ENCODE data around the gene AUH. TPM values are rescaled to one million over a fixed set of nuclear protein-coding genes. Genes with fewer than 3 reads are reported as not detected.

Gene AUH
- total RNA-seq, 1 experiment from 2014 or later: 29.0 TPM

GRCh38 chr9:91248707-91249106 lies 113.0 kb downstream of the AUH start:
- Histone ChIP-seq H3K27ac (ENCODE audit: low read depth, low read length) (no peak overlapping the region), H3K9me3 (ENCODE audit: control insufficient read depth in 1 of 2, insufficient read depth in 1 of 2, low read depth in 1 of 2, low read length in 2 of 2) (no peaks in the 10 kb centered on the region), H3K79me2 (ENCODE audit: insufficient read depth, low read length) (no peaks in the 10 kb centered on the region), H3K4me1 (ENCODE audit: control insufficient read depth in 1 of 2, insufficient read depth in 2 of 2, low read length in 2 of 2) (peaks cover 10 to 22% of the 10 kb centered on the region in 2 experiments), H3K36me3 (ENCODE audit: control insufficient read depth in 1 of 2, insufficient read depth in 2 of 2, low read length in 2 of 2) (no peaks in the 10 kb centered on the region), H3K4me2 (ENCODE audit: low read length) (no peak overlapping the region), H2AFZ (ENCODE audit: low read depth, low read length, poor library complexity, severe bottlenecking) (no peak overlapping the region), H4K20me1 (ENCODE audit: insufficient read depth) (no peaks in the 10 kb centered on the region), H3K9me2 (ENCODE audit: insufficient read depth) (no peaks in the 10 kb centered on the region), H3K9ac (ENCODE audit: low read length) (no peak overlapping the region), H3K27me3 (ENCODE audit: insufficient read depth, low read length) (no peaks in the 10 kb centered on the region), H3K4me3 (replicated peaks in 1 of 2; ENCODE audit: low read depth in 1 of 2, low read length in 2 of 2) (no peak overlapping the region)
- DNase-seq (ENCODE audit: low read depth, low spot score): no peak
- ChIA-PET CTCF (no interaction called here), POLR2A (interaction anchor here (0.6 kb wide), 1 partner anchor 51 kb away, joined by 4 read pairs; no protein-coding TSS in a partner anchor), RAD21 (ENCODE audit: low non-redundant PET in 1 of 2, low total read pairs in 2 of 2, uncharacterized antibody in 2 of 2, unreplicated experiment in 2 of 2) (no interaction called here)
- TF ChIP-seq, protein P1, sequence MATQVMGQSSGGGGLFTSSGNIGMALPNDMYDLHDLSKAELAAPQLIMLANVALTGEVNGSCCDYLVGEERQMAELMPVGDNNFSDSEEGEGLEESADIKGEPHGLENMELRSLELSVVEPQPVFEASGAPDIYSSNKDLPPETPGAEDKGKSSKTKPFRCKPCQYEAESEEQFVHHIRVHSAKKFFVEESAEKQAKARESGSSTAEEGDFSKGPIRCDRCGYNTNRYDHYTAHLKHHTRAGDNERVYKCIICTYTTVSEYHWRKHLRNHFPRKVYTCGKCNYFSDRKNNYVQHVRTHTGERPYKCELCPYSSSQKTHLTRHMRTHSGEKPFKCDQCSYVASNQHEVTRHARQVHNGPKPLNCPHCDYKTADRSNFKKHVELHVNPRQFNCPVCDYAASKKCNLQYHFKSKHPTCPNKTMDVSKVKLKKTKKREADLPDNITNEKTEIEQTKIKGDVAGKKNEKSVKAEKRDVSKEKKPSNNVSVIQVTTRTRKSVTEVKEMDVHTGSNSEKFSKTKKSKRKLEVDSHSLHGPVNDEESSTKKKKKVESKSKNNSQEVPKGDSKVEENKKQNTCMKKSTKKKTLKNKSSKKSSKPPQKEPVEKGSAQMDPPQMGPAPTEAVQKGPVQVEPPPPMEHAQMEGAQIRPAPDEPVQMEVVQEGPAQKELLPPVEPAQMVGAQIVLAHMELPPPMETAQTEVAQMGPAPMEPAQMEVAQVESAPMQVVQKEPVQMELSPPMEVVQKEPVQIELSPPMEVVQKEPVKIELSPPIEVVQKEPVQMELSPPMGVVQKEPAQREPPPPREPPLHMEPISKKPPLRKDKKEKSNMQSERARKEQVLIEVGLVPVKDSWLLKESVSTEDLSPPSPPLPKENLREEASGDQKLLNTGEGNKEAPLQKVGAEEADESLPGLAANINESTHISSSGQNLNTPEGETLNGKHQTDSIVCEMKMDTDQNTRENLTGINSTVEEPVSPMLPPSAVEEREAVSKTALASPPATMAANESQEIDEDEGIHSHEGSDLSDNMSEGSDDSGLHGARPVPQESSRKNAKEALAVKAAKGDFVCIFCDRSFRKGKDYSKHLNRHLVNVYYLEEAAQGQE (IDR thresholded peaks at IDR 0.05; ENCODE audit: low read depth): no peak
- TF ChIP-seq EGR1 (IDR thresholded peaks at IDR 0.05; ENCODE audit: low read depth) (no peak), ATF3 (IDR thresholded peaks at IDR 0.05) (no peak), ZFX (IDR thresholded peaks at IDR 0.05) (no peak), EZH2phosphoT487 (IDR thresholded peaks at IDR 0.05; ENCODE audit: borderline replicate concordance) (no peak), YY1 (IDR thresholded peaks at IDR 0.05; ENCODE audit: extremely low read depth, insufficient replicate concordance, low read depth, low read length) (no peak), RAD21 (IDR thresholded peaks at IDR 0.05; ENCODE audit: low read depth) (no peak), FOSL1 (IDR thresholded peaks at IDR 0.05; ENCODE audit: low read depth) (no peak), TCF7L2 (IDR thresholded peaks at IDR 0.05; ENCODE audit: borderline replicate concordance, extremely low read depth, insufficient read depth, insufficient read length) (no peak), ELF1 (IDR thresholded peaks at IDR 0.05; ENCODE audit: borderline replicate concordance, low read depth) (no peak), SRF (IDR thresholded peaks at IDR 0.05; ENCODE audit: low read depth) (no peak), POLR2A (IDR thresholded peaks at IDR 0.05; ENCODE audit: borderline replicate concordance, extremely low read depth, insufficient read depth, insufficient read length) (no peak), ZNF274 (IDR thresholded peaks at IDR 0.05; ENCODE audit: low read depth, low read length) (no peak), POLR2AphosphoS5 (IDR thresholded peaks at IDR 0.05; ENCODE audit: low read depth, low read length) (no peak), SP1 (IDR thresholded peaks at IDR 0.05; ENCODE audit: low read depth) (no peak), CBX3 (IDR thresholded peaks at IDR 0.05; ENCODE audit: low read depth) (no peak)
- TF ChIP-seq, protein P2, sequence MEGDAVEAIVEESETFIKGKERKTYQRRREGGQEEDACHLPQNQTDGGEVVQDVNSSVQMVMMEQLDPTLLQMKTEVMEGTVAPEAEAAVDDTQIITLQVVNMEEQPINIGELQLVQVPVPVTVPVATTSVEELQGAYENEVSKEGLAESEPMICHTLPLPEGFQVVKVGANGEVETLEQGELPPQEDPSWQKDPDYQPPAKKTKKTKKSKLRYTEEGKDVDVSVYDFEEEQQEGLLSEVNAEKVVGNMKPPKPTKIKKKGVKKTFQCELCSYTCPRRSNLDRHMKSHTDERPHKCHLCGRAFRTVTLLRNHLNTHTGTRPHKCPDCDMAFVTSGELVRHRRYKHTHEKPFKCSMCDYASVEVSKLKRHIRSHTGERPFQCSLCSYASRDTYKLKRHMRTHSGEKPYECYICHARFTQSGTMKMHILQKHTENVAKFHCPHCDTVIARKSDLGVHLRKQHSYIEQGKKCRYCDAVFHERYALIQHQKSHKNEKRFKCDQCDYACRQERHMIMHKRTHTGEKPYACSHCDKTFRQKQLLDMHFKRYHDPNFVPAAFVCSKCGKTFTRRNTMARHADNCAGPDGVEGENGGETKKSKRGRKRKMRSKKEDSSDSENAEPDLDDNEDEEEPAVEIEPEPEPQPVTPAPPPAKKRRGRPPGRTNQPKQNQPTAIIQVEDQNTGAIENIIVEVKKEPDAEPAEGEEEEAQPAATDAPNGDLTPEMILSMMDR (IDR thresholded peaks at IDR 0.05 in 2 of 3, conservative IDR thresholded peaks at IDR 0.05 in 1 of 3; ENCODE audit: borderline replicate concordance in 1 of 3, insufficient read depth in 1 of 3, low read depth in 2 of 3, low read length in 2 of 3): no peak
- TF ChIP-seq, protein P3, sequence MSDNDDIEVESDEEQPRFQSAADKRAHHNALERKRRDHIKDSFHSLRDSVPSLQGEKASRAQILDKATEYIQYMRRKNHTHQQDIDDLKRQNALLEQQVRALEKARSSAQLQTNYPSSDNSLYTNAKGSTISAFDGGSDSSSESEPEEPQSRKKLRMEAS (IDR thresholded peaks at IDR 0.05): no peak
- BruUV-seq (replicated peaks): no TSS peak
- intact Hi-C loops (cut with micrococcal nuclease): no loop called here
- no peak for ATAC-seq

All from HCT116 (cell line).